Ishikawa (cell line): ENCODE measurements around the gene CDH2.

Experiments used
- CEBPB ChIP-seq: IDR thresholded peaks from 2 replicates; pipeline ENCODE4 v1.6.1; 2012
- EGR1 ChIP-seq: IDR thresholded peaks from 2 replicates; pipeline ENCODE4 v1.6.1; 2012
- MAX ChIP-seq: IDR thresholded peaks from 2 replicates; pipeline ENCODE4 v1.6.1; 2012
- RAD21 ChIP-seq: IDR thresholded peaks from 2 replicates; pipeline ENCODE4 v1.6.1; 2012; ENCODE audit warnings: low read depth
- TAF1 ChIP-seq: IDR thresholded peaks from 2 replicates; pipeline ENCODE4 v1.6.1; 2012; ENCODE audit warnings: low read depth, mild to moderate bottlenecking
- USF1 ChIP-seq: IDR thresholded peaks from 2 replicates; pipeline ENCODE4 v1.6.1; 2012

GRCh38 chr18:28009589-28009988 lies 167.3 kb downstream of the CDH2 start:
- no peak for TF ChIP-seq USF1
- TF ChIP-seq RAD21: no peak
- no peak for TF ChIP-seq CEBPB
- TF ChIP-seq TAF1: no peak
- TF ChIP-seq EGR1: no peak
- TF ChIP-seq MAX: no peak
